ENCODE measurements around the gene GSTA4.
"Not testable (repeated sequence)": the region's sequence is repeated elsewhere in the genome, so short reads cannot be mapped to it uniquely, and the experiment has no call there.

GRCh38 chr6:52961022-52961421, 34.1 kb downstream of the GSTA4 start:
- TF ChIP-seq EZH2phosphoT487 (IDR thresholded peaks at IDR 0.05; ENCODE audit: insufficient read depth, low read depth); EZH2 (IDR thresholded peaks at IDR 0.05; ENCODE audit: insufficient read depth, poor library complexity, severe bottlenecking): not testable (repeated sequence)

Data from GM23248 (cell line).